Sigmoid colon (tissue), 4 donors: ENCODE data around the gene KIR3DL1.
"Not testable (repeated sequence)": the region's sequence is repeated elsewhere in the genome, so short reads cannot be mapped to it uniquely, and the experiment has no call there.

Experiments
- CTCF ChIP-seq, 4 experiments: fragments of 450-650 bp in 3 of 4; fragments of 200-600 bp in 1 of 4; IDR thresholded peaks; one replicate each; pipeline ENCODE4 v1.5.1; 2016 to 2019; ENCODE audit warnings: antibody characterized with exemption in 4 of 4, mild to moderate bottlenecking in 3 of 4, moderate library complexity in 2 of 4
- POLR2A ChIP-seq, 2 donors: fragments of 450-650 bp; IDR thresholded peaks; one replicate each; pipeline ENCODE4 v1.6.1; 2016; ENCODE audit warnings: antibody characterized with exemption in 2 of 2, mild to moderate bottlenecking in 2 of 2, moderate library complexity in 2 of 2
- POLR2AphosphoS5 ChIP-seq, 4 donors: sonication (generic); formaldehyde crosslinking; IDR thresholded peaks; one replicate each; pipeline ENCODE4 v1.6.1; 2017; ENCODE audit warnings: antibody characterized with exemption in 4 of 4

GRCh38 chr19:54778896-54779295 is 37.4 kb upstream of the KIR3DL1 start:
- TF ChIP-seq CTCF, POLR2AphosphoS5, POLR2A (IDR thresholded peaks at IDR 0.05): not testable (repeated sequence)
